Measurements from ENCODE around the gene PRKCZ.

Gene PRKCZ

GRCh38 chr1:2056955-2057590 lies 6.9 kb downstream of the PRKCZ start:
- intact Hi-C loops (cut with DNase I; ENCODE audit: low total_unique reads) = no loop called here

GRCh38 chr1:2059290-2059953 lies 9.2 kb downstream of the PRKCZ start:
- Histone ChIP-seq H3K27me3 (peaks cover 0 to 34% of the 10 kb centered on the region in 2 donors), H3K4me1 (no peaks in the 10 kb centered on the region), H3K4me3 (no peak overlapping the region), H3K36me3 (peaks cover 0 to 7% (median 0%) of the 10 kb centered on the region in 3 donors), H3K27ac (no peak overlapping the region), H3K9me3 (peaks cover under 1 to 7% (median 2%) of the 10 kb centered on the region in 3 donors)
- intact Hi-C loops (cut with DNase I; ENCODE audit: low total_unique reads) = no loop called here
- no peak for TF ChIP-seq CTCF (IDR thresholded peaks at IDR 0.05)
- DNase-seq = no peak

More at GRCh38 chr1:2056955-2057590, 6.9 kb downstream of the PRKCZ start:
- Histone ChIP-seq H3K9me3 (no peaks in the 10 kb centered on the region), H3K4me3 (no peak overlapping the region), H3K36me3 (peaks cover 0 to 7% (median 0%) of the 10 kb centered on the region in 3 donors), H3K27me3 (peaks cover 0 to 46% of the 10 kb centered on the region in 2 donors), H3K4me1 (no peaks in the 10 kb centered on the region), H3K27ac (no peak overlapping the region)
- no peak for TF ChIP-seq CTCF (IDR thresholded peaks at IDR 0.05)
- DNase-seq = no peak

GRCh38 chr1:2060072-2060471 lies 9.9 kb downstream of the PRKCZ start:
- intact Hi-C loops (cut with DNase I; ENCODE audit: low total_unique reads) = no loop called here
- no peak for DNase-seq
- TF ChIP-seq CTCF (IDR thresholded peaks at IDR 0.05) = no peak
- H3K4me1 ChIP-seq = no peaks in the 10 kb centered on the region
- peaks cover 0 to 34% of the 10 kb centered on the region in 2 donors for H3K27me3 ChIP-seq
- no peak overlapping the region for H3K27ac ChIP-seq
- H3K36me3 ChIP-seq = peaks cover 0 to 7% (median 0%) of the 10 kb centered on the region in 3 donors
- peaks cover 7 to 13% (median 8%) of the 10 kb centered on the region in 3 donors for H3K9me3 ChIP-seq
- no peak overlapping the region for H3K4me3 ChIP-seq

- no peak for DNase-seq
- H3K4me1 ChIP-seq = no peaks in the 10 kb centered on the region
- peaks cover 8 to 18% (median 12%) of the 10 kb centered on the region in 3 donors for H3K9me3 ChIP-seq
- intact Hi-C loops (cut with DNase I; ENCODE audit: low total_unique reads) = no loop called here
- TF ChIP-seq CTCF (IDR thresholded peaks at IDR 0.05) = no peak
- H3K27me3 ChIP-seq = peaks cover 0 to 33% of the 10 kb centered on the region in 2 donors
- peaks cover 0 to 7% (median 0%) of the 10 kb centered on the region in 3 donors for H3K36me3 ChIP-seq
- H3K4me3 ChIP-seq = no peak overlapping the region
- no peak overlapping the region for H3K27ac ChIP-seq
These were observed 10.3 kb downstream of the PRKCZ start for GRCh38 chr1:2060535-2060934.

- H3K9me3 ChIP-seq = peaks cover 8 to 25% (median 12%) of the 10 kb centered on the region in 3 donors
- no peak overlapping the region for H3K27ac ChIP-seq
- H3K4me1 ChIP-seq = no peaks in the 10 kb centered on the region
- no peak overlapping the region for H3K4me3 ChIP-seq
- peaks cover 0 to 2% (median 0%) of the 10 kb centered on the region in 3 donors for H3K36me3 ChIP-seq
- no peak for TF ChIP-seq CTCF (IDR thresholded peaks at IDR 0.05)
- intact Hi-C loops (cut with DNase I; ENCODE audit: low total_unique reads) = no loop called here
- DNase-seq = no peak
- peaks cover 0 to 29% of the 10 kb centered on the region in 2 donors for H3K27me3 ChIP-seq
These were observed 11.0 kb downstream of the PRKCZ start for GRCh38 chr1:2061065-2061778.
